ENCODE data around the gene BPTF.

DNA sequence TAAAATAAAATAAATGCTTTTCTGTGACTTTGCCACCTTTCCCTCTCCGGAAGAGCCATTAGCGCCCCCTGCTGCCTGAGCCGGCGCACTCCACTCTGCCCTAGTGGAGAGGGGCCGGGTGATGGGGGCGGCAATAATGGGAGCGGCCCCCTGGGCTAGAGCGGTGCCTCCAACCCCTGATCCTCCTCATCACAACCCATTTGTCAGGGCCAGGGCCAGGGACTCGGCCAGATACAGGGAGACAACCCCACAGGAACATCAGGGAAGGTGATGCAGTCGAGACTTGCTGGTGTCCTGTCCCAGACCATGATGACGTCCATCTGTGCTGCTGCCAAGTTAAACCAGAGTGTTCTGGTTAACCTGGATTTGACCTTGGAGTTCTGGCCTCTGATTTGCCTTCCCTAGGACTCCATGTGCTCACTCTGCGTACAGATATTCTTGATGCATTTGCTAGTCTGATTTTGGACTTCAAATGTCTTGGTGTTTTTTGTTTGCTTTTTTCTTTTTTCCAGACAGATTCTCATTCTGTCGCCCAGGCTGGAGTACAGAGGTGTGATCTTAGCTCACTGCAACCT lies 46.1 kb upstream of the BPTF start:
- TF ChIP-seq, protein P1, sequence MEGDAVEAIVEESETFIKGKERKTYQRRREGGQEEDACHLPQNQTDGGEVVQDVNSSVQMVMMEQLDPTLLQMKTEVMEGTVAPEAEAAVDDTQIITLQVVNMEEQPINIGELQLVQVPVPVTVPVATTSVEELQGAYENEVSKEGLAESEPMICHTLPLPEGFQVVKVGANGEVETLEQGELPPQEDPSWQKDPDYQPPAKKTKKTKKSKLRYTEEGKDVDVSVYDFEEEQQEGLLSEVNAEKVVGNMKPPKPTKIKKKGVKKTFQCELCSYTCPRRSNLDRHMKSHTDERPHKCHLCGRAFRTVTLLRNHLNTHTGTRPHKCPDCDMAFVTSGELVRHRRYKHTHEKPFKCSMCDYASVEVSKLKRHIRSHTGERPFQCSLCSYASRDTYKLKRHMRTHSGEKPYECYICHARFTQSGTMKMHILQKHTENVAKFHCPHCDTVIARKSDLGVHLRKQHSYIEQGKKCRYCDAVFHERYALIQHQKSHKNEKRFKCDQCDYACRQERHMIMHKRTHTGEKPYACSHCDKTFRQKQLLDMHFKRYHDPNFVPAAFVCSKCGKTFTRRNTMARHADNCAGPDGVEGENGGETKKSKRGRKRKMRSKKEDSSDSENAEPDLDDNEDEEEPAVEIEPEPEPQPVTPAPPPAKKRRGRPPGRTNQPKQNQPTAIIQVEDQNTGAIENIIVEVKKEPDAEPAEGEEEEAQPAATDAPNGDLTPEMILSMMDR (IDR thresholded peaks at IDR 0.05), result peak; percentile 94
- TF ChIP-seq ZFX (IDR thresholded peaks at IDR 0.05; ENCODE audit: borderline replicate concordance), result no peak

All from 22Rv1 (cell line).